Vagina (tissue), 2 donors: Measurements from ENCODE around the gene LINC01488. TPM values are rescaled to one million over a fixed set of nuclear protein-coding genes. Genes with fewer than 3 reads are reported as not detected.

Experiments
- DNase-seq, 2 donors: peaks; one replicate each; pipeline ENCODE4 v3.0.0-alpha.2; 2017; ENCODE audit errors: extremely low spot score in 2 of 2
- H3K27ac ChIP-seq: fragments of 200-600 bp; sonication (generic); one replicate; pipeline ENCODE4 v1.5.1; 2019
- H3K27me3 ChIP-seq: fragments of 200-600 bp; sonication (generic); one replicate; pipeline ENCODE4 v1.5.1; 2019
- H3K36me3 ChIP-seq, 2 donors: fragments of 200-600 bp; sonication (generic); one replicate each; pipeline ENCODE4 v1.5.1; 2017 to 2019
- H3K4me1 ChIP-seq: fragments of 200-600 bp; sonication (generic); one replicate; pipeline ENCODE4 v1.5.1; 2019
- H3K4me3 ChIP-seq, 2 donors: fragments of 200-600 bp; sonication (generic); 1 replicate in 1 of 2; 2 replicates in 1 of 2; pipeline ENCODE4 v1.5.1; 2016 to 2019
- H3K9me3 ChIP-seq: fragments of 200-600 bp; sonication (generic); one replicate; pipeline ENCODE4 v1.5.1; 2019
- POLR2A ChIP-seq, 2 donors: fragments of 450-650 bp; IDR thresholded peaks; one replicate each; pipeline ENCODE4 v1.6.1; 2017; ENCODE audit warnings: antibody characterized with exemption in 2 of 2, mild to moderate bottlenecking in 2 of 2, moderate library complexity in 2 of 2
- POLR2AphosphoS5 ChIP-seq, 2 donors: sonication (generic); formaldehyde crosslinking; IDR thresholded peaks; one replicate each; pipeline ENCODE4 v1.9.0; 2017; ENCODE audit warnings: antibody characterized with exemption in 2 of 2, mild to moderate bottlenecking in 2 of 2, low read depth in 1 of 2; ENCODE audit not compliant: insufficient read depth in 1 of 2
- intact Hi-C: fragments of 100-400 bp; cut with DNase I; formaldehyde crosslinking; loops from one replicate; pipeline ENCODE4 v1.15.1; 2023
- total RNA-seq: library from RNA; depleted of rRNA; stranded (reverse); fragments of >200 nt; gene quantifications from one replicate; pipeline ENCODE4 v1.2.3, GENCODE V29; 2016
- TF ChIP-seq, protein P1 (sequence below), 3 experiments: fragments of 450-650 bp in 2 of 3; fragments of 200-600 bp in 1 of 3; sonication (generic) in 1 of 3; IDR thresholded peaks; one replicate each; pipeline ENCODE4 v1.5.1; 2017 to 2019; ENCODE audit warnings: antibody characterized with exemption in 3 of 3, mild to moderate bottlenecking in 2 of 3, moderate library complexity in 2 of 3

Gene LINC01488
- total RNA-seq, result not detected

DNA sequence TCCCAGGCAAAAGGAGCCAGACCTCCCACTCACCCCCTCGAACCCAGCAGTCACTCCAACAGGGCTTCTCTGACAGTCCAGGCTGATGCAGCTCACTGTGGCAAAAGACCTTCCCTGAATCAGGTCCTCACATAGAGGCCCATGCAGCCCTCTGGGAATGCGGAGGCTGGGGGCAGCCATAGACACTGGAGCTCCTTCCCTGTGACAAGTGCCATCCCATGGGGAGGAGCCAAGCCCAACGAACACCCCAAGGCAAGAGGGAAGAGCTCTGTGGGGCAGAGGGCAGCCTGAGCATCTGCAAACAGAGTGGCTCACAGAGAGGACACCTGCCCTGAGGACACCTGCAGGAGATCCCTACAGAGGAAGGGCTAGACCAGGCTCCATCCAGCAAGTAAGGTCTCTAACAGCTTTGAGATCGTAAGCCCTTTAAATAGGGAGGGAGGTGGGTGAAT is at the start of gene LINC01488:
Gene LINC01488, plus strand, starts transcription at position 271 of the 452 bp plus-strand sequence.
- no peak for DNase-seq
- H3K36me3 ChIP-seq, result no peaks in the 10 kb centered on the region
- intact Hi-C loops, result no loop called here
- H3K27ac ChIP-seq, result no peak within 1 kb of the TSS
- no peaks in the 10 kb centered on the region for H3K27me3 ChIP-seq
- TF ChIP-seq POLR2A (IDR thresholded peaks at IDR 0.05) (no peak), POLR2AphosphoS5 (IDR thresholded peaks at IDR 0.05; ENCODE audit: insufficient read depth in 1 of 2, low read depth in 1 of 2) (no peak)
- TF ChIP-seq, protein P1, sequence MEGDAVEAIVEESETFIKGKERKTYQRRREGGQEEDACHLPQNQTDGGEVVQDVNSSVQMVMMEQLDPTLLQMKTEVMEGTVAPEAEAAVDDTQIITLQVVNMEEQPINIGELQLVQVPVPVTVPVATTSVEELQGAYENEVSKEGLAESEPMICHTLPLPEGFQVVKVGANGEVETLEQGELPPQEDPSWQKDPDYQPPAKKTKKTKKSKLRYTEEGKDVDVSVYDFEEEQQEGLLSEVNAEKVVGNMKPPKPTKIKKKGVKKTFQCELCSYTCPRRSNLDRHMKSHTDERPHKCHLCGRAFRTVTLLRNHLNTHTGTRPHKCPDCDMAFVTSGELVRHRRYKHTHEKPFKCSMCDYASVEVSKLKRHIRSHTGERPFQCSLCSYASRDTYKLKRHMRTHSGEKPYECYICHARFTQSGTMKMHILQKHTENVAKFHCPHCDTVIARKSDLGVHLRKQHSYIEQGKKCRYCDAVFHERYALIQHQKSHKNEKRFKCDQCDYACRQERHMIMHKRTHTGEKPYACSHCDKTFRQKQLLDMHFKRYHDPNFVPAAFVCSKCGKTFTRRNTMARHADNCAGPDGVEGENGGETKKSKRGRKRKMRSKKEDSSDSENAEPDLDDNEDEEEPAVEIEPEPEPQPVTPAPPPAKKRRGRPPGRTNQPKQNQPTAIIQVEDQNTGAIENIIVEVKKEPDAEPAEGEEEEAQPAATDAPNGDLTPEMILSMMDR (IDR thresholded peaks at IDR 0.05), result no peak
- H3K4me1 ChIP-seq, result peaks cover 15% of the 10 kb centered on the region
- no peak within 1 kb of the TSS for H3K4me3 ChIP-seq
- H3K9me3 ChIP-seq, result no peaks in the 10 kb centered on the region

DNA sequence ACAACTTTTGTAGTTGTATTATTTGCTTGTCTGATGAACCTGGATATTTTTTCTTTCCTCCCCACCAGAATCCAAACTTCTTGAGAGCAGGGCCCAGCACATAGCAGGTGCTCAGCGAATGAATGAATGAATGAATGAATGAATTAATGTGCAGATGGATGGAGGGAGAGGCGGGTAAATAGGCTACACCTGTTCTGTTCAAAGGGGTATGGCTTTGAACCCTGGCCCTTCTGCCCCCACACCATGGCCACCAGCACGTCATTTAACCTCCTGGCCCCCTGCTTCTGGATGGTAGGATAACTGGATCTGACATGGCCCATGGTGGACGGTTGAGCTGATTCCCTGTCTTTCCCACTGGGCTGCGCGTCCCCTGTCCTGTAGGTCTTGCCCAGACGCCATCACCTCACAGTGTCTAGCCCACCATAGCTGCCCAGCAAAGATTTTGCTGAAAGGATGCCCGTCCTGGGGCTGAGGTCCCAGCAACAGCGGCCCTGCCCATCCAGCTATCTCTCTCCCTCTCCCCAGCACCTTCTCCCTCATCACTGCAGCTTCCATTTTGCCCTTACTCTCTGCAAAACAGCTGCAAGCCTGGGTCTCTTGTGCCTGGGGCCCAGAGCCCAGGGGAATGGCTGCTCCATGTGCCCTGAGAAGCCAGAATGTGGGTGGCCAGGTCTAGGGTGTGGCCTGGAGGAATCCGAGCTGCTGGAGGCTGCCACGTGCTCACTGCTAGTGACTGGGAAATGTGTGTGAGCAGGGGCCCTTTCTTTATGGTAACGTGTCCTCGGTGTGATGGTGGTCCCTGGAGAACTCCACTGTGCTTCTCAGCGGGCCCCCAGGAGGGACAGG is 49.3 kb upstream of the LINC01488 start:
- no peak for DNase-seq
- H3K9me3 ChIP-seq, result no peaks in the 10 kb centered on the region
- no peaks in the 10 kb centered on the region for H3K36me3 ChIP-seq
- no peak overlapping the region for H3K4me3 ChIP-seq
- H3K27me3 ChIP-seq, result no peaks in the 10 kb centered on the region
- TF ChIP-seq, protein P1 (IDR thresholded peaks at IDR 0.05), result no peak
- TF ChIP-seq POLR2A (IDR thresholded peaks at IDR 0.05), result no peak
- TF ChIP-seq POLR2AphosphoS5 (IDR thresholded peaks at IDR 0.05; ENCODE audit: insufficient read depth in 1 of 2, low read depth in 1 of 2), result no peak
- no peaks in the 10 kb centered on the region for H3K4me1 ChIP-seq
- intact Hi-C loops, result no loop called here
- H3K27ac ChIP-seq, result no peak overlapping the region

DNA sequence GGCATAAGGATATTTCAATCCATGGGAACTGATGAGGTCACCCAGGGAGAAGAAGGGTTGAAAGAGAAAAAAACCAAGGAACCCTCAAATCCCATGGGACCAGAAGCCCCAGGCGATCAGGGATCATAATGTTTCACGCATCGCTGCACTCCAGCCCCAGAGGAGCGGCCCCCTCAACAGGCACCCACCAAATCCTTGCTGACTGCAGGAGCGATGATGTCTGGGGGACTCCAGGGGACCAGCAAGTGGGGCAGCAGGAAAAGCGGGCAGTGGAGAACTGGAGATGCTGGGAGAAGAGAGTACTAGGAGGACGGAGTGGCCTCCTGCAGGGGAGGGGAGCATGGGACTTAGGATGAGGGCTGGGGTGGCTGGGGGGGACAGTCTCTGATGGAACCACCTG is 47.7 kb upstream of the LINC01488 start:
- Histone ChIP-seq H3K4me3 (no peak overlapping the region), H3K9me3 (no peaks in the 10 kb centered on the region), H3K27me3 (no peaks in the 10 kb centered on the region), H3K27ac (no peak overlapping the region), H3K4me1 (no peaks in the 10 kb centered on the region), H3K36me3 (no peaks in the 10 kb centered on the region)
- DNase-seq, result no peak
- intact Hi-C loops, result no loop called here
- TF ChIP-seq, protein P1 (IDR thresholded peaks at IDR 0.05), result no peak
- no peak for TF ChIP-seq POLR2A (IDR thresholded peaks at IDR 0.05)
- TF ChIP-seq POLR2AphosphoS5 (IDR thresholded peaks at IDR 0.05; ENCODE audit: insufficient read depth in 1 of 2, low read depth in 1 of 2), result no peak

DNA sequence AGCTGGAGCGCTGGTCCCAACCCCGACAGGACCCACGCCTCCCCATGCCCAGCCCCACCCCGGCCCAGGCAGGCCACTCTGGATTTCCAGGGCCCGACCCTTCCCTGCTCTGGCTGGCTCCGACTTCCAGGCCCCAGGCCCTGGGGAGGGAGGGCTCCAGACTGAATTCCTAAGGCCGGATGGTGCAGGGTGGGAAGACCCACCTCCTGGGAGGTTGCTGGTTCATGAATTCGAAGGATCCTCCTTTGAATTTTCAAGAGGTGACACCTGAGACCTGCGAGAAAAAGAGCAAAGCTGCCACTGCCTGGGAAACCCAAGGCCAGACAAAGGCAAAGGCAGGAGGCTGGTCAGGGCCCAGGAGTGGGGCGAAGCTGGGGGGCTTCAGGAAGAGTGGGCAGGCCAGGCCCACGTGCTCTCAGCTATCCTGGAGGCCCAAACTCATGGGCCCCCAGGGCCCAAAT is 47.0 kb upstream of the LINC01488 start:
- DNase-seq, result no peak
- Histone ChIP-seq H3K4me1 (no peaks in the 10 kb centered on the region), H3K4me3 (no peak overlapping the region), H3K9me3 (no peaks in the 10 kb centered on the region), H3K27ac (no peak overlapping the region), H3K27me3 (no peaks in the 10 kb centered on the region), H3K36me3 (no peaks in the 10 kb centered on the region)
- intact Hi-C loops, result no loop called here
- TF ChIP-seq, protein P1 (IDR thresholded peaks at IDR 0.05), result no peak
- TF ChIP-seq POLR2A (IDR thresholded peaks at IDR 0.05) (no peak), POLR2AphosphoS5 (IDR thresholded peaks at IDR 0.05; ENCODE audit: insufficient read depth in 1 of 2, low read depth in 1 of 2) (no peak)
